H1 (cell line): ENCODE measurements around the gene HS6ST3. TPM values are rescaled to one million over a fixed set of nuclear protein-coding genes. Genes with fewer than 3 reads are reported as not detected.

ENCODE experiments used
- CTCF ChIA-PET: fragments of 300-600 bp; sonication (Branson Sonifier 250); formaldehyde crosslinking; loops from one replicate; lab custom pipeline; 2021; ENCODE audit not compliant: partially characterized antibody; lab: Charles Lee
- POLR2A ChIA-PET: fragments of 300-600 bp; sonication (Branson Sonifier 250); formaldehyde crosslinking; loops from one replicate; lab custom pipeline; 2021; ENCODE audit warnings: inconsistent platforms; ENCODE audit not compliant: partially characterized antibody; lab: Charles Lee
- DNase-seq, 2 experiments: peaks; one replicate each; pipeline versions ENCODE4 v3.0.0 to v3.0.0-alpha.2; 2010 to 2022; ENCODE audit warnings: low spot score in 2 of 2, low read depth in 1 of 2, mixed read lengths in 1 of 2
- FAIRE-seq: peaks from 2 replicates; lab custom pipeline; 2011; peaks lifted over from hg19 to GRCh38; lab: Jason Lieb, UNC
- H2AFZ ChIP-seq: 2 replicates; pipeline ENCODE4 v1.8.1; 2012; ENCODE audit warnings: low read length, inconsistent platforms
- H2AK5ac ChIP-seq: 2 replicates; pipeline ENCODE4 v1.6.1; 2013; ENCODE audit warnings: low read depth, low read length
- H2BK120ac ChIP-seq: replicated peaks from 2 replicates; pipeline ENCODE3; 2013; ENCODE audit warnings: low read depth, low read length, inconsistent platforms
- H2BK12ac ChIP-seq: 2 replicates; pipeline ENCODE4 v1.6.1; 2013; ENCODE audit warnings: low read depth, low read length
- H2BK15ac ChIP-seq: 2 replicates; pipeline ENCODE4 v1.6.1; 2013; ENCODE audit warnings: low read length
- H2BK20ac ChIP-seq: 2 replicates; pipeline ENCODE4 v1.6.1; 2013; ENCODE audit warnings: low read length
- H2BK5ac ChIP-seq: 2 replicates; pipeline ENCODE4 v1.6.1; 2013; ENCODE audit warnings: low read depth, low read length
- H3K14ac ChIP-seq: 2 replicates; pipeline ENCODE4 v1.6.1; 2013; ENCODE audit warnings: inconsistent platforms; ENCODE audit not compliant: insufficient read length
- H3K18ac ChIP-seq: 2 replicates; pipeline ENCODE4 v1.6.1; 2013; ENCODE audit warnings: low read length; ENCODE audit errors: extremely low read depth
- H3K23ac ChIP-seq: 2 replicates; pipeline ENCODE4 v1.6.1; 2013; ENCODE audit warnings: inconsistent platforms; ENCODE audit not compliant: insufficient read length
- H3K23me2 ChIP-seq: 2 replicates; pipeline ENCODE4 v1.6.1; 2013; ENCODE audit warnings: low read depth, low read length
- H3K27ac ChIP-seq: 2 replicates; pipeline ENCODE4 v1.6.1; 2011; ENCODE audit warnings: low read depth, low read length, inconsistent platforms
- H3K27me3 ChIP-seq, 4 experiments: replicated peaks in 1 of 4; 1 replicate in 1 of 4; 2 replicates in 3 of 4; pipeline versions ENCODE4 v1.6.1 to v1.8.1; 2011 to 2013; ENCODE audit warnings: low read length in 3 of 4, mild to moderate bottlenecking in 3 of 4, inconsistent platforms in 2 of 4, mixed read lengths in 2 of 4, moderate library complexity in 1 of 4; ENCODE audit not compliant: control insufficient read depth in 3 of 4, insufficient read depth in 3 of 4; ENCODE audit errors: extremely low read depth in 1 of 4
- H3K36me3 ChIP-seq, 4 experiments: 2 replicates each; pipeline versions ENCODE4 v1.6.1 to v1.8.1; 2011 to 2013; ENCODE audit warnings: mild to moderate bottlenecking in 4 of 4, low read length in 3 of 4, moderate library complexity in 2 of 4, control low read depth in 1 of 4, inconsistent platforms in 1 of 4; ENCODE audit not compliant: insufficient read depth in 4 of 4, control insufficient read depth in 2 of 4
- H3K4ac ChIP-seq: replicated peaks from 2 replicates; pipeline ENCODE3; 2013; ENCODE audit warnings: low read length, low read depth, mixed read lengths, inconsistent platforms; ENCODE audit not compliant: insufficient read length
- H3K4me1 ChIP-seq, 4 experiments: replicated peaks in 1 of 4; 1 replicate in 1 of 4; 2 replicates in 3 of 4; pipeline versions ENCODE4 v1.6.1 to v1.8.1; 2011 to 2013; ENCODE audit warnings: low read length in 3 of 4, inconsistent platforms in 2 of 4, mixed read lengths in 1 of 4; ENCODE audit not compliant: insufficient read depth in 4 of 4, control insufficient read depth in 3 of 4
- H3K4me2 ChIP-seq, 2 experiments: 2 replicates each; pipeline versions ENCODE4 v1.6.1 to v1.8.1; 2011 to 2013; ENCODE audit warnings: low read depth in 2 of 2, low read length in 2 of 2, control low read depth in 1 of 2, inconsistent platforms in 1 of 2, mild to moderate bottlenecking in 1 of 2; ENCODE audit not compliant: insufficient read depth in 1 of 2
- H3K4me3 ChIP-seq, 4 experiments: fragments of 200-600, 300-600 bp in 1 of 4; sonication (generic), shearing (Covaris generic), sonication (Bioruptor Twin) in 1 of 4; 2 replicates each; pipeline versions ENCODE4 v1.5.1 to v1.8.1; 2011 to 2016; ENCODE audit warnings: low read length in 4 of 4, low read depth in 3 of 4, control low read depth in 2 of 4, inconsistent platforms in 2 of 4, mild to moderate bottlenecking in 2 of 4, mixed read lengths in 1 of 4, moderate library complexity in 1 of 4; ENCODE audit not compliant: insufficient read depth in 2 of 4; ENCODE audit errors: extremely low read depth in 1 of 4
- H3K56ac ChIP-seq: replicated peaks from 2 replicates; pipeline ENCODE3; 2013; ENCODE audit warnings: low read depth, mild to moderate bottlenecking, mixed read lengths, low read length, inconsistent platforms; ENCODE audit not compliant: insufficient read length
- H3K79me1 ChIP-seq: 2 replicates; pipeline ENCODE4 v1.6.1; 2013; ENCODE audit warnings: low read depth, low read length, control low read depth
- H3K79me2 ChIP-seq, 2 experiments: 2 replicates each; pipeline versions ENCODE4 v1.6.1 to v1.8.1; 2012 to 2013; ENCODE audit warnings: low read length in 2 of 2, mild to moderate bottlenecking in 2 of 2, inconsistent platforms in 1 of 2; ENCODE audit not compliant: insufficient read depth in 2 of 2, control insufficient read depth in 1 of 2
- H3K9ac ChIP-seq, 4 experiments: replicated peaks in 1 of 4; 1 replicate in 1 of 4; 2 replicates in 3 of 4; pipeline versions ENCODE4 v1.6.1 to v1.8.1; 2011 to 2013; ENCODE audit warnings: low read depth in 3 of 4, low read length in 3 of 4, control low read depth in 2 of 4, mild to moderate bottlenecking in 2 of 4, moderate library complexity in 2 of 4, inconsistent platforms in 1 of 4; ENCODE audit errors: extremely low read depth in 1 of 4
- H3K9me3 ChIP-seq, 2 experiments: 2 replicates each; pipeline versions ENCODE4 v1.6.1 to v1.8.1; 2012 to 2013; ENCODE audit warnings: mild to moderate bottlenecking in 2 of 2, moderate library complexity in 2 of 2, control low read depth in 1 of 2, inconsistent platforms in 1 of 2, low read depth in 1 of 2, low read length in 1 of 2, mixed read lengths in 1 of 2; ENCODE audit not compliant: insufficient read depth in 2 of 2
- H4K20me1 ChIP-seq, 2 experiments: replicated peaks in 1 of 2; 2 replicates each; pipeline versions ENCODE3 to v1.8.1; 2011 to 2013; ENCODE audit warnings: inconsistent platforms in 2 of 2, low read length in 2 of 2, mild to moderate bottlenecking in 1 of 2; ENCODE audit not compliant: insufficient read depth in 2 of 2, control insufficient read depth in 1 of 2
- H4K5ac ChIP-seq: 2 replicates; pipeline ENCODE4 v1.6.1; 2013; ENCODE audit warnings: low read length, low read depth, mixed read lengths, inconsistent platforms; ENCODE audit not compliant: insufficient read length
- H4K8ac ChIP-seq: 2 replicates; pipeline ENCODE4 v1.8.0; 2013; ENCODE audit warnings: mild to moderate bottlenecking, moderate library complexity, low read length, inconsistent platforms; ENCODE audit not compliant: insufficient read depth; ENCODE audit errors: extremely low read depth
- H4K91ac ChIP-seq: replicated peaks from 2 replicates; pipeline ENCODE3; 2013; ENCODE audit warnings: low read length, mixed read lengths, inconsistent platforms; ENCODE audit not compliant: insufficient read length
- CBX8 ChIP-seq: fragments of 300-800, 300-1000 bp; sonication (generic); IDR thresholded peaks from 2 replicates; pipeline ENCODE4 v1.7.1; 2016; ENCODE audit warnings: low read depth, low read length, borderline replicate concordance
- GABPA ChIP-seq: IDR thresholded peaks from 2 replicates; pipeline ENCODE4 v1.6.1; 2011; ENCODE audit warnings: mild to moderate bottlenecking, low read length, moderate library complexity, borderline replicate concordance; ENCODE audit not compliant: insufficient read depth
- JUN ChIP-seq: IDR thresholded peaks from 2 replicates; pipeline ENCODE4 v1.6.1; 2011; ENCODE audit warnings: low read depth, mild to moderate bottlenecking, improper control_type of control experiment, low read length
- YY1 ChIP-seq: IDR thresholded peaks from 2 replicates; pipeline ENCODE4 v1.6.1; 2011; ENCODE audit warnings: low read depth, mild to moderate bottlenecking, low read length
- WGBS, 2 experiments: shearing (Covaris generic) in 1 of 2; methylation state at CpG; one replicate each; pipeline versions ENCODE4 v1.1.6 to v1.1.7; 2013 to 2015; ENCODE audit warnings: low lambda C conversion rate in 2 of 2, mixed read lengths in 2 of 2, inconsistent platforms in 1 of 2, low coverage in 1 of 2, missing lambda C conversion rate in 1 of 2; ENCODE audit not compliant: insufficient replicate concordance in 2 of 2, insufficient coverage in 1 of 2, insufficient read length in 1 of 2; ENCODE audit errors: extremely low coverage in 1 of 2, missing lambda C conversion rate in 1 of 2; 5-methylcytosine and 5-hydroxymethylcytosine counted together
- polyA plus RNA-seq, 7 experiments: library from polyadenylated mRNA; depleted of rRNA in 3 of 7; stranded (reverse) in 5 of 7; unstranded in 2 of 7; fragments of >200 nt in 5 of 7; fragments of 200-250 nt in 2 of 7; gene quantifications; 1 replicate in 5 of 7; 2 replicates in 1 of 7; 4 replicates in 1 of 7; pipeline versions ENCODE4 v1.2.1 to v1.2.3, GENCODE V29; 2011 to 2013; ENCODE audit warnings: missing spikeins in 2 of 7, mixed read lengths in 2 of 7
- total RNA-seq: library from RNA; stranded (reverse); fragmentation: NEBNext Ultra II Directional; extraction: Animal tissue kit (Norgen Biotek cat#: 25700); gene quantifications from 2 replicates; pipeline ENCODE4 v1.2.1, GENCODE V29; 2021

The HS6ST3 gene
- total and polyA plus RNA-seq, 2 of the 8 experiments (the other 6 are each of a cell fraction or from before 2014, with no cell fraction given) = 0.45 to 1.2 TPM

- Histone ChIP-seq H2AFZ (no peak overlapping the region), H3K9me3 (no peaks in the 10 kb centered on the region), H4K5ac (no peak overlapping the region), H3K4ac (no peak overlapping the region), H4K91ac (no peak overlapping the region), H3K14ac (no peak overlapping the region), H3K79me2 (no peaks in the 10 kb centered on the region), H4K8ac (no peak overlapping the region), H2BK15ac (no peak overlapping the region), H3K23ac (no peak overlapping the region), H3K27me3 (no peaks in the 10 kb centered on the region), H2BK12ac (no peak overlapping the region), H3K4me1 (peaks cover 0 to 8% (median 4%) of the 10 kb centered on the region in 4 experiments; a peak in 2 of 7 replicates), H3K56ac (no peak overlapping the region), H3K4me2 (peak overlapping the region in 1 of 2 experiments; percentile 49; a peak in 1 of 4 replicates), H2AK5ac (peak overlapping the region; percentile 89), H3K9ac (no peak overlapping the region), H2BK20ac (no peak overlapping the region), H3K4me3 (no peak overlapping the region), H2BK120ac (no peak overlapping the region), H3K27ac (no peak overlapping the region), H3K23me2 (no peaks in the 10 kb centered on the region), H3K79me1 (no peaks in the 10 kb centered on the region), H4K20me1 (no peaks in the 10 kb centered on the region), H2BK5ac (0 out of 2 replicates have a peak overlapping the region, but pooled peaks have one; percentile 50), H3K18ac (no peak overlapping the region), H3K36me3 (no peaks in the 10 kb centered on the region)
- ChIA-PET CTCF (interaction anchor here (1.2 kb wide), 1 partner anchor 483 kb away, joined by 3 read pairs; no protein-coding TSS in a partner anchor), POLR2A (no interaction called here)
- FAIRE-seq (no peak), DNase-seq (no peak)
- TF ChIP-seq YY1 = no peak
- TF ChIP-seq CBX8 = no peak
- TF ChIP-seq JUN = no peak
- no peak for TF ChIP-seq GABPA
- WGBS, 2 experiments = 91% methylated on average over 4 of the region's 4 CpGs; no CpG with 5 or more reads in 1 of the 2 experiments
Observed at GRCh38 chr13:96816261-96816660, 726.4 kb downstream of the HS6ST3 start.
